ENCODE results near the gene TMEM238. TPM values are rescaled to one million over a fixed set of nuclear protein-coding genes. Genes with fewer than 3 reads are reported as not detected.

The TMEM238 gene
- total and polyA plus RNA-seq, 10 of the 15 experiments (the other 5 are each of a cell fraction or from before 2014, with no cell fraction given), result 0.05 to 16.9 (median 0.58) TPM; not detected in 1

GRCh38 chr19:55369653-55370304, 14.3 kb downstream of the TMEM238 start:
- no peaks in the 10 kb centered on the region for H3K4me1 ChIP-seq (ENCODE audit: control insufficient read depth, insufficient read depth, low read length)
- no peak overlapping the region for H3K4me2 ChIP-seq (ENCODE audit: control insufficient read depth, insufficient read depth)
- peak; percentile 44; the same call in 2 of the 3 replicates for ATAC-seq
- H3K4me3 ChIP-seq, result no peak overlapping the region
- H3K9ac ChIP-seq (ENCODE audit: control insufficient read depth, insufficient read depth, low read length), result no peak overlapping the region
- ChIA-PET RAD21 (ENCODE audit: unreplicated experiment) (no interaction called here), CTCF (no interaction called here), SMC1A (ENCODE audit: uncharacterized antibody, unreplicated experiment) (no interaction called here), POLR2A (no interaction called here)
- peaks cover 3 to 10% of the 10 kb centered on the region in 2 experiments for H3K27me3 ChIP-seq (replicated peaks in 1 of 2; ENCODE audit: control insufficient read depth in 2 of 2, insufficient read depth in 2 of 2, low read length in 1 of 2)
- no peak for TF ChIP-seq GABPA (IDR thresholded peaks at IDR 0.05; ENCODE audit: low read depth)
- TF ChIP-seq EZH2 (IDR thresholded peaks at IDR 0.05; ENCODE audit: borderline replicate concordance, control insufficient read depth, low read depth, low read length), result 0 out of 2 replicates have a peak, but pooled peaks have one; percentile 66
- peak; percentile 98 for TF ChIP-seq SUZ12 (IDR thresholded peaks at IDR 0.05; ENCODE audit: unreplicated experiment)
- TF ChIP-seq NKRF (conservative IDR thresholded peaks at IDR 0.05), result no peak
- TF ChIP-seq ETV6 (conservative IDR thresholded peaks at IDR 0.05 in 1 of 2, IDR thresholded peaks at IDR 0.05 in 1 of 2; ENCODE audit: borderline replicate concordance in 1 of 2, low read depth in 1 of 2), result no peak
- no peak for TF ChIP-seq HCFC1 (IDR thresholded peaks at IDR 0.05; ENCODE audit: low read length)
- TF ChIP-seq SREBF1 (IDR thresholded peaks at IDR 0.05; ENCODE audit: low read length), result no peak
- no peak for TF ChIP-seq NR2C2 (IDR thresholded peaks at IDR 0.05; ENCODE audit: borderline replicate concordance, control insufficient read depth, insufficient read length, low read depth)
- no peaks in the 10 kb centered on the region for H3K36me3 ChIP-seq (ENCODE audit: control insufficient read depth in 2 of 2, insufficient read depth in 2 of 2, low read length in 1 of 2)
- WGBS (ENCODE audit: insufficient coverage, insufficient replicate concordance, low lambda C conversion rate, missing lambda C conversion rate), result 12% methylated on average over 25 of the region's 59 CpGs
- H2AFZ ChIP-seq (ENCODE audit: control insufficient read depth, low read depth, low read length), result no peak overlapping the region
- H3K79me2 ChIP-seq (ENCODE audit: control insufficient read depth, insufficient read depth, low read length), result no peaks in the 10 kb centered on the region
- intact Hi-C loops (cut with micrococcal nuclease; ENCODE audit: unreplicated experiment) (no loop called here), in situ Hi-C loops (cut with MboI) (no loop called here)
- H3K27ac ChIP-seq (ENCODE audit: control insufficient read depth, insufficient read depth), result no peak overlapping the region
- no peaks in the 10 kb centered on the region for H3K9me3 ChIP-seq (replicated peaks; ENCODE audit: control insufficient read depth, insufficient read depth, low read length)
- no peak for FAIRE-seq
- no TSS peak for BruUV-seq (replicated peaks)
- DNase-seq (ENCODE audit: low read depth, low spot score), result no peak
- no peaks in the 10 kb centered on the region for H4K20me1 ChIP-seq (ENCODE audit: control insufficient read depth, insufficient read depth)
